ENCODE measurements around the gene ANXA2R.
A peak's percentile ranks its signal among the peaks of the same experiment; 100 is the strongest.

The ANXA2R gene

GRCh38 chr5:43000111-43000840, 39.8 kb downstream of the ANXA2R start:
- DNase-seq (ENCODE audit: low spot score): no peak

DNA sequence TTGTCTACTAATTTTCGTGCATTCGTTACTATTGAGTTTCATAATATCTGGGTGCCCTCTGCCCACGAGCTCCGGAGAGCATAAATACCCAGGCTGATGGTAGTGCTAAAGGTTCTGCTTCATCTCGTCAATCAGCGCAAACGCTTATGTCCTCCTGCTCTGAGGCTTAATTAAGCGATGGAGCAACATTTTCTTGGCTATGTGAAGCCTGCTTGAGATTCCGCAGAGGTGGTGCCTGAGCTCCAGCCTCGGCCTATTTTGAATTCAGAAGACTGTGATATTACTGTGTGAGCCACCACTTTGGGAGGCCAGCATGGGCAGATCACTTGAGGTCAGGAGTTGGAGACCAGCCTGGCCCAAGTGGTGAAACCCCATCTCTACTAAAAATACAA, 44.8 kb downstream of the ANXA2R start:
- no peak for DNase-seq (ENCODE audit: low spot score)

- DNase-seq (ENCODE audit: low spot score): peak; percentile 94
Observed at GRCh38 chr5:42994555-42995359, 45.4 kb downstream of the ANXA2R start.

GRCh38 chr5:42994246-42994554, 45.9 kb downstream of the ANXA2R start:
- no peak for DNase-seq (ENCODE audit: low spot score)

- peak; percentile 62 for DNase-seq (ENCODE audit: low spot score)
Observed at GRCh38 chr5:42993516-42994245, 46.4 kb downstream of the ANXA2R start.

GRCh38 chr5:42992088-42992879, 47.8 kb downstream of the ANXA2R start:
- DNase-seq (ENCODE audit: low spot score): peak; percentile 87

- no peak for DNase-seq (ENCODE audit: low spot score)
Observed at GRCh38 chr5:42991404-42992087, 48.6 kb downstream of the ANXA2R start.

DNA sequence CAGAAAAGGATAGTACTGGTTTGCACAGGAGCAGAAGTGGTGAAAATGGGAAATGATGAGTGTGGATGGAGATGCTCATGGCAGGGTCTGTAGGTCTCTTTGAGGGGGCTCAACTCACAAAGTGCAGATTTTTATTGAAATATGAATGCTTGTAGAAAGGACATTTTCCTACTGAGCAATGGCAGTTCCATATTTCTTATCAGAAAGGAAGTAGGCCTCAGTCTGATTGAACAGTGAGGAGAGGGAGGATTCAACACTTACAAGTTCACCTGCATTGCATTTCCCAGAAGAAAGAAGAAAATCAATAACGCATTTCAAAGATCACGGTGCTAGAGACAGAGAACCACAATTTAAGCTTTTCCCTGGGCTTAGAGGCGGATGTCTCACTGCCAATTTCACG, 49.2 kb downstream of the ANXA2R start:
- DNase-seq (ENCODE audit: low spot score): no peak
